GM19238 (cell line): Measurements from ENCODE around the gene ITPKC.
"Not testable (repeated sequence)": the region's sequence is repeated elsewhere in the genome, so short reads cannot be mapped to it uniquely, and the experiment has no call there.

Experiments
- DNase-seq: peaks from one replicate; pipeline ENCODE4 v3.0.0; 2011; ENCODE audit warnings: low spot score; ENCODE audit not compliant: insufficient read length

The ITPKC gene

GRCh38 chr19:40714441-40715299 is 2.2 kb upstream of the ITPKC start:
- DNase-seq, result peak; percentile 94

- no peak for DNase-seq
Measured at GRCh38 chr19:40716031-40716481, 856 bp upstream of the ITPKC start.

GRCh38 chr19:40717325-40717879 is 490 bp downstream of the ITPKC start:
- no peak for DNase-seq

- no peak for DNase-seq
Measured at GRCh38 chr19:40717880-40718773, 1.2 kb downstream of the ITPKC start.

GRCh38 chr19:40718774-40719391 is 2.0 kb downstream of the ITPKC start:
- DNase-seq, result no peak

- no peak for DNase-seq
Measured at GRCh38 chr19:40719414-40719894, 2.5 kb downstream of the ITPKC start.

GRCh38 chr19:40721140-40721486 is 4.2 kb downstream of the ITPKC start:
- no peak for DNase-seq

- no peak for DNase-seq
Measured at GRCh38 chr19:40721936-40722661, 5.2 kb downstream of the ITPKC start.

GRCh38 chr19:40723661-40724254 is 6.8 kb downstream of the ITPKC start:
- no peak for DNase-seq

- DNase-seq, result no peak
Measured at GRCh38 chr19:40724315-40724714, 7.4 kb downstream of the ITPKC start.

- no peak for DNase-seq
Measured at GRCh38 chr19:40724855-40725254, 7.9 kb downstream of the ITPKC start.

GRCh38 chr19:40726279-40726678 is 9.4 kb downstream of the ITPKC start:
- no peak for DNase-seq

- not testable (repeated sequence) for DNase-seq
Measured at GRCh38 chr19:40730065-40730464, 13.2 kb downstream of the ITPKC start.

- not testable (repeated sequence) for DNase-seq
Measured at GRCh38 chr19:40732304-40732703, 15.4 kb downstream of the ITPKC start.

- DNase-seq, result no peak
Measured at GRCh38 chr19:40733149-40733548, 16.2 kb downstream of the ITPKC start.

- DNase-seq, result no peak
Measured at GRCh38 chr19:40735013-40735771, 18.3 kb downstream of the ITPKC start.

- DNase-seq, result no peak
Measured at GRCh38 chr19:40736661-40737060, 19.7 kb downstream of the ITPKC start.

GRCh38 chr19:40737102-40737644 is 20.3 kb downstream of the ITPKC start:
- no peak for DNase-seq
